GM18870 (cell line): ENCODE measurements around the gene HS6ST2.
A peak's percentile ranks its signal among the peaks of the same experiment; 100 is the strongest.

ENCODE experiments used
- ATAC-seq: cut with Tn5 transposase; IDR thresholded peaks from one replicate; pipeline ENCODE4 v1.9.1; 2021; ENCODE audit warnings: moderate library complexity; ENCODE audit not compliant: unreplicated experiment

Gene HS6ST2

GRCh38 chrX:132689612-132690563 lies 268.5 kb downstream of the HS6ST2 start:
- no peak for ATAC-seq

DNA sequence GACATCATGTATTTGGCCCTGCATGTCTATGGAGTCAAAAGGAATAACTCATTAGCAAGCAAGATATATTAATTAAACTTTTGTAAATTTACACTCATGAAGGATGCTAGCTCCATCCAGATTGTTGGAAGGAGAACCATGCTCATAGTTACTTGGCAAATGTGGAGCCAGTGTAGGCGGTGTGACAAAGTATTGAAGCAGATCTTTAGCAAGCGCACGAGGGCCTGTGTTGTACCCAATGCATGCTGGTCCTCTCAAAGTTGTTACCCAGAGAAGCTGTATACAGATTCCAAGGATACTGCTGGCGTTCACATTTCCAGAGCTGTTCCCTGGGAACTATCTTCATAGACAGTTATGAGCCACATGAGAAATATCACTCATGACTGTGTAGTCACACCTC lies 273.2 kb downstream of the HS6ST2 start:
- no peak for ATAC-seq

GRCh38 chrX:132677233-132677716 lies 281.2 kb downstream of the HS6ST2 start:
- peak; percentile 64 for ATAC-seq

DNA sequence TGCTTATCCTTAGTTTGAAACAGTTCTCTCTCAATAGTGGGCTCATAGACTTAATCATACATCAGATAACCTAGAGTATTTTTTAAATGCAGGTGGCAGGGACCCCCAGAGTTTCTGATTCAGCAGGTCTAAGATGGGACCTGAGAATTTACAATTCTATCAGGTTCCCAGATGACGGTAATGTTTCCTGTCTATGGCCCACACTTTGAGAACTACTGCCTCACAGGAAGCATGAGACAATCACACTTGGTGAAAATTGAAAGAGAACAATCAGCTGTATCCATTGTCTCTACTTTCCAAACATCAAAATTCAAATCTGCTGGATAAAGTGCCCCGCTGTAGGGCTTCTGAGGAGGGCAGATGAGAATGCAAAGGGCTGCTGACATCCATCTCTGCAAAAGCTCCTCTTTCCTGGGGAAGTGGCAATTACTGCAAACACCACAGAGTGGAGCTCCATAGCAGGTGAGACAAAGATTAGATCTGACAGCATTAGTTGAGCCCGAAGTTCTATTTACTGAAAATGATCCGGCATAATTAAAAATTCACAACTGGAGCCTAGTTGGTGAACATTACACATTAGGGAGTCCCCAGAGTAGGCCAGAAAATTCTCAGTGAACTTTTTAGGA lies 281.8 kb downstream of the HS6ST2 start:
- no peak for ATAC-seq

GRCh38 chrX:132676102-132676501 lies 282.3 kb downstream of the HS6ST2 start:
- ATAC-seq: no peak

GRCh38 chrX:132673331-132673730 lies 285.1 kb downstream of the HS6ST2 start:
- no peak for ATAC-seq

GRCh38 chrX:132671229-132671641 lies 287.2 kb downstream of the HS6ST2 start:
- ATAC-seq: no peak

DNA sequence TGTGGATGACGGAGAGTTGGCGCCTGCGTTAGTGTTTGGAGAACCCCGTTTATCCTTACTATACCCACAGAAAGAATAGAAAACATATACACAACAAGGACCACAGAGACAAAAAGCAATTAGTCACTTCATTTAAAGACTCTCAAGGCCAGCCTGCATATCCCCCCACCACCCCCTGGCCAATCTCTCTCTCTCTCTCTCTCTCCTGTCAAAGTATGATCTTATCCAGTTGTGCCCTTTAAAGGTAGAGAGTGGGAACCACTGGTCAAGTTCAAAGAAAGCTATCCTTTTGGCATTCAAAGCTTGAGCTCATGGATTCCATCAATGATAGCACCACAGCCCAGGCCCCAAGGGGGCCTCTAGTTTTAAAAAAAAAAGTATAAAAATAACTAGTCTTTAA lies 289.3 kb downstream of the HS6ST2 start:
- no peak for ATAC-seq

DNA sequence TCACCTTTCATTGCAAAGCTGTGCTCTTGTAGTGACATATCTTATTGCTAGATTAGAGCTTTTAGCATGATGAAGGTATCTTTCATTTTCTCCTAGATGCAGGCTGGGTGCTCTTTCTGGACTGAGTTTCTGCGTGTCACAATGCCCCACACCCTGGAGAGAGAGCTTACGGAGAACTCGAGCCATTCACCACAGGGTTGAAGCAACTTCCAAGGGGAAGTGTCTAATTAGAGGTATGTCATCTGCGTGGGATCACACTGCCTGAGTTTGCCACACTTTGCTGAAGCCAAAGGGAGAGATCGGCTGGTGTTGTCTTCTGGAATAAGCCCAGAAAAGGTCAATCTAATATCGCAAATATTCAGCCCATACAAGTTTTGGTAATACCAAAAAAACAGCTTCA lies 290.3 kb downstream of the HS6ST2 start:
- ATAC-seq: no peak

DNA sequence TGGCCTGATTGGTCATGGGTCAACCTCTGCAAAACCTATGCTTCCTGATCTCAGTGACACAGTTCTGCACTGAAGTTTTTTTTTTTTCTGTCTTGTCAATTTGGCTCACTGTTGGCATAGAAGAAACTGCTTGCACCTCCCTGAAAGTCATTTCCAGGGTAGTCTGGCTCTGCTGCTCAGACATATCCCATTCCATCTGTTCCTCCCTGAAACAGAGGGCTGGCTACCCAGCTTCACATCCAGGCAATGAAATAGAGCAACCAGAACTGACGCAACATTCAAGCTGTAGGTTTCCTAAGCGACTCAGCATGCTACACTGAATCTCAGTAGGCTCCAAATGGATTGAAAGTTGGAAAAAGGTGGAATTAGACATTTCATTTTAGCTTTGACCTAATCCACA lies 292.8 kb downstream of the HS6ST2 start:
- no peak for ATAC-seq

DNA sequence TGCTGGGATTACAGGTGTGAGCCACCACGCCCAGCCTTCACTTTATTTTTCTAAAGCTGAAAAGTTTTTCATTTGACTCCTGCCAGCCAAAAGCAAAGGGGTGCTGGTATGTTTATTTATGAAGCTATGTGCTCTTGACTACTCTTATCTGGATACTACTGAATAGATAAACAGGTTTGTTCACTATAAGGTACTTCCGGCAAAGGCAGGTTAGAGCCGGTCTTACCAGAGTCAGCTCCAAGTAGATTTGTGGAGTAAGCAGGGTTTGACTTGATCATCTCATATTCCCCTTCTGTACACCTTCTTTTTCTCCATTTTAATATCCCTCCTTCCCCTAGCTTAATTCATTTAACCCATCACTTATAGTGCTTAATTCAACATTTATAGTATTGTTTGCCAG lies 294.2 kb downstream of the HS6ST2 start:
- no peak for ATAC-seq

- no peak for ATAC-seq
Measured at GRCh38 chrX:132662844-132663243, 295.6 kb downstream of the HS6ST2 start.

DNA sequence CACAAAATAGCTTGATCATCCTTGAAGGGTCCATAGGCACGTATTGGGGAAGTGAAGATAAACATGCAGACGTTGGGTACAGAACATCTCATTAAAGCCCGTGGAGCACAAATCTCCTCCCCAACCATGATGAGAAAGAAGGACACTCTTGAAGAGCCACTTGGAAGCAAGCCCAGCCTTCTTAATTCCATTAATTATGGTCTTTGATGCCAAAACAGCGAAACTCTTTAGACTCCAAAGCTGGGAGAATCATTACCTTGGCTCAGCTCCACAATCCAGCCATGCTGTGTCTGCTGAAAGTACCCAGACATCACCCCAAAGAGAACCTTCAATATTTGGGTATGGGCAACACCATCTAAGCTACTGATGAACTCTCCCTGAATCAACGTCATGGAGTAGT lies 300.6 kb downstream of the HS6ST2 start:
- no peak for ATAC-seq

GRCh38 chrX:132652871-132653270 lies 305.6 kb downstream of the HS6ST2 start:
- ATAC-seq: no peak

DNA sequence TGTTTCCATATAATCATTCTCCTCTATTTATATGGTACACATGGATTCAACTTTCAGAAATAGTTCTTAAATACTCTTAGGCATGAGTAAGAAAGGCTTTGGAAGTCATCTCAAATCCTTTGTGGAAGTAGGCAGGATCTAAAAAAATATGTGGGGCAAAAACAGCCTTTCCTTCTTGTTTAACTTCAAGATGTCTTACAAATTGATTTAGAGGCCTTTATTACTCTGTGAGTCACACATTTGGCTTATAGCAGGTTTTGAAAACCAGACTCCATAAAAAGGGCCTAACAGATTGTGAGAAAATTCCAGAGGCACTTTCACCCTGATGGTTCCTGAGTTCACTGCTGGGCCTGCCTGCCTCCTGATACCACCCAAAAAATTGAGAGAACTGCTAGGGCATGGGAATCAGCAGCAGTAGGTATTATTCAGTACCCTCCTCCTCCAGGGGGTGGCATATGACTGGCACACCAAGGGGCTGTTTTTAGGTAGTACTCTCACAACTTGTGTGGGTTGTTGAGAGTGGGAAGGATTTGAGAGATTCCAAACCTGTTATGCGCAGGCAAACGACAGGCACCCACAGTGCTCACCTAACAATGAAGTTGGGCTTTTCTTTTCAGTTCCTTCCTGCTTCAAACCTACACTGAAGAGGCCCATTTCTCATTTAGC lies 306.9 kb downstream of the HS6ST2 start:
- no peak for ATAC-seq

- no peak for ATAC-seq
Measured at GRCh38 chrX:132648895-132649294, 309.5 kb downstream of the HS6ST2 start.

DNA sequence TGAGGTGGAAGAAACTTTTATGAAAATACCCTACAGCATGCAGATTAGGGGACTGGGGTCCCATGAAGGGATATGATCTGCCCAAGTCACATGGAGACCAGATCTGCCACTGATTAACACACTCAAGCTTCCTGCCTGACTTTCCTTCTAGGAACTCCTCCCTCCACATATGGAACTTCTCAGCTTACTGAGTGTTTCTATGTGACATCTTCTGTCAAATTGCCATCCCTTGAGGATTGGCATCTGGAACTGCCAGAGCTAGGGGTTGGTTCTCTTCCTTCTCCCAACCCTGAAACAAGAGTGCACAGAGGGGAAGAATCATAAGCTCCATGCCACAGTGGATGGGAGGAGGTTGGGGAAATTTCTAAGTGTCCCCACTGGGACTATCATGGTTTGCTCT lies 319.0 kb downstream of the HS6ST2 start:
- no peak for ATAC-seq

- ATAC-seq: no peak
Measured at GRCh38 chrX:132638313-132638712, 320.1 kb downstream of the HS6ST2 start.

DNA sequence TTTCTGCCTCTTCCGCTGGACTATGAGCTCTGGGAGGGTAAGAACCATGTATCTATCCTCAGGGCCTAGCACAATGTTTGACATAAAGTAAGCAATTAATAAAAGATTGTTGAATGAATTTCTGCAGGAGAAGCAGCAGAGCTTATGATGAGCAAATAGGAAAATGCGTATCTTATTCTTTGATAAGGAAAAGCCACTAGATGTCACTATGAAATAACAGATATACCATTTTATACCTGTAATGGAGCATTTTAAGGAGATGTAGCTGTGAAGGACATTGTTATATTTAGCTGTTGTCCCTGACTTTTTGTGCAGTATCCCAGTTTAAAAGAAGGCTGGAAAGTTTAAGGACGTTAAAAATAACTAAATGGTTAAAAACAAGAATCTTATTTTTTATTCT lies 322.3 kb downstream of the HS6ST2 start:
- no peak for ATAC-seq

GRCh38 chrX:132634521-132634920 lies 323.9 kb downstream of the HS6ST2 start:
- no peak for ATAC-seq

- ATAC-seq: peak; percentile 75
Measured at GRCh38 chrX:132631579-132632232, 326.7 kb downstream of the HS6ST2 start.
